Activated gamma-delta T cell (primary cell): Measurements from ENCODE around the gene EBLN1.

ENCODE experiments used
- DNase-seq: peaks from one replicate; lab custom pipeline; 2025; lab: John Stamatoyannopoulos, UW
- total RNA-seq, 2 donors: gene quantifications; one replicate each; lab custom pipeline; 2026; lab: John Stamatoyannopoulos, UW

EBLN1 gene
- 0 reads per million in 2 donors for total RNA-seq

DNA sequence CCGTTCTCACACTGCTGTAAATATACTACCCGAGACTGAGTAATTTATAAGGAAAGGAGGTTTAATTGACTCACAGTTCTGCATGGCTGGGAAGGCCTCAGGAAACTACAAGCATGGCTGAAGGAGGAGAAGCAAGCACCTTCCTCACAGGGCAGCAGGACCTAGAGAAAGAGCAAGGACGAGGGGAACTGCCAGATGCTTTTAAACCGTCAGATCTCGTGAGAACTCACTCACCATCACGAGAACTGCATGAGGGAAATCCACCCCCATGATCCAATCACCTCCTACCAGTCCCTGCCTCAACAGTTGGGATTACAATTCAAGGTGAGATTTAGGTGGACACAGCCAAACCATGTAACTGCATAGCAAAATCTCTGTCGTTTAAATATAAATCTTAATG lies at the start of gene EBLN1:
Gene EBLN1, minus strand, starts transcription at position 174 of the 400 bp plus-strand sequence. CDS start 8,032 bp downstream, outside the sequence.
- DNase-seq: no peak

DNA sequence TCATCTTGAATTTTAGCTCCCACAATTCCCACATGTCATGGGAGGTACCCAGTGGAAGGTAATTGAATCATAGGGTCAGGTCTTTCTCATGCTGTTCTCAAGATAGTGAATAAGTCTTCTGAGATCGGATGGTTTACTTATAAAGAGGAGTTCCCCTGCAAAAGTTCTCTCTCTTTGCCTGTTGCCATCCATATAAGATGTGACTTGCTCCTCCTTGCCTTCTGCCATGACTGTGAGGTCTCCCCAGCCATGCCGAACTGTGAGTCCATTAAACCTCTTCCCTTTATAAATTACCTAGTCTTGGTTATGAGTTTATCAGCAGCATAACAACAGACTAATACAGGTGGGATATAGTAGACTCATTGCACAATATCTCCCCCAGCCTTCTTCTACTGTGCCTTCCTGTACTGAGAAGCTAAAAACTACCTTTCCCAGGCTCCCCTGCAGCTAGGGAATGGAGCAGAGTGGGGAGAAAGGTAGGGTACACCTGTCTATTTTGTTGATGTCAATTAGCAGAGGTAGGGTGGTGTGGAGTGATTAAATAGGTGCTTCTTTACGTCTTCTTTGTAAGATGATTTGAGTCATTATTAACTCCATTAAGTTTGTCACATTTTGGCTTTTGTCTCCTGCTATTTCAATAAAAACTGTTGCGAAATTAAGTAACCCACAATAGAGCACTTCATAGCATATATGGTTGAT lies 48.2 kb upstream of the EBLN1 start:
- no peak for DNase-seq

DNA sequence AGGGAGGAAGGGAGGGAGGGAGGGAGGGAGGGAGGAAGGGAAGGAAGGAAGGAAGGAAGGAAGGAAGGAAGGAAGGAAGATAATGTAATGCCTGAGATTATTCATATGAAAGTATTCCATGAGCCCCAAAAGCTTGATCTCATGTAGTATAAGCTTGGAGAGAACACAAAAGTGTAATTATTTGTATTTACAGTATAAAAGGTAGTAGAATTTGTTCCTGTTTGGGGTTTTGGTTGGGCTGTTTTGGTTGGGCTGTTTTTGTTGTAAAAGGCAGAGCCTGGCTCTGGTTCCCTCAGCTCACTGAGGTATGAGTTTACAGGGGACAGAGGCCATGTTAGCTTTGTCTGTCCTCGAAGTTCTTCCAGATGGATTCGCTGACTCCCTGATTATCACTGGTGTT lies 45.3 kb upstream of the EBLN1 start:
- no peak for DNase-seq

DNA sequence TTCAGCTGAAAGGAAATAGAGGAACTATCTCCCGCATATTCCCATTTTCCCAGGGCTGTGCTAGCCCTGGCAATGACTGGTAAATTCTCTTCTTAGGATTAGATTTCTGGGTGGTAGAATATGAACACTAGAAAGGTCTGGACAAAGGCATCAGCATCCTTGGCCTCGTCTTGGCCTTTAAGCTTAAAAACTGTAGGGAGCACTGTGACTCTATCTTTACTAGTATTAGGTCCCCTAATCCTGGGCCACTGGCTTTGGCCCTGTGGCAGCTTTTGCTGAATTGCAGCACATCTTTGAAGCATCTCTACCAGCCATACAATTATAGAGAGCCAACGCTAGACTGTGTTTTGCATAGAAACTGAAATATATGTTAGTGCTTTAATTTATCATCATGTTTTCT lies 41.5 kb upstream of the EBLN1 start:
- DNase-seq: no peak

DNA sequence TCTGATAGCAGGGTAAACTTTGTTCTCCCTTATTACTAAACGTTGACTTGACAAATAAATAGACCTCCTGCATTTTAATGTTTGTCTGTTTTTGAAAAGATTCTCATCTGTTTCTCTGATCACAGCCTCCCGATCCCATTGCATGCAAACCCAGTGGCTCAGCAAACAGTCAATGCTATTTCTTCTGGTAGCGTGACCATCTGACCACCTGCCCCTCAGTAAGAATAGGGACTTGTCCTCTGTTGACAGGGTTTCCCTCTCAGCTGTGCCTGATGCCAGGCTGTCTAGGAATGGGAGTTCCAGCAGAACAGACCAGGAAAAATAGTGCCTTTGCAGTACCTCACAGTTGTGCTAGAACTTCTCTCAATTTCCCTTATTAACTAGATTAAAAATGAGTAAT lies 40.7 kb upstream of the EBLN1 start:
- no peak for DNase-seq

DNA sequence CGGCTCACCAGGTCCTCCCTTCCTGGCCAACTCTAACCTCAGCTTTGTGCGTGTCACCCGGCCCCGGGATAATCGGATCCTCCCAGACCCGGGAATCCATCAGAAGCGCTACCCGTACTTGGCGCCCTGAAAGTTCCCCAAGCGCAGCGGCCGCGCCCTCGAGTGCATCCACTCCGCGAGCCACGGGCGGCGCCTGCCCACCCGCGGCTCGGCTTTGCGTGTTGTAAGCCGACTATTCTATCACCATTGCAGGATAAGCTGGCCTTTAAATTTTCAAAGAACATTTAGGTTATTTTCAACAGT lies 35.7 kb upstream of the EBLN1 start:
- peak; percentile 8 for DNase-seq

DNA sequence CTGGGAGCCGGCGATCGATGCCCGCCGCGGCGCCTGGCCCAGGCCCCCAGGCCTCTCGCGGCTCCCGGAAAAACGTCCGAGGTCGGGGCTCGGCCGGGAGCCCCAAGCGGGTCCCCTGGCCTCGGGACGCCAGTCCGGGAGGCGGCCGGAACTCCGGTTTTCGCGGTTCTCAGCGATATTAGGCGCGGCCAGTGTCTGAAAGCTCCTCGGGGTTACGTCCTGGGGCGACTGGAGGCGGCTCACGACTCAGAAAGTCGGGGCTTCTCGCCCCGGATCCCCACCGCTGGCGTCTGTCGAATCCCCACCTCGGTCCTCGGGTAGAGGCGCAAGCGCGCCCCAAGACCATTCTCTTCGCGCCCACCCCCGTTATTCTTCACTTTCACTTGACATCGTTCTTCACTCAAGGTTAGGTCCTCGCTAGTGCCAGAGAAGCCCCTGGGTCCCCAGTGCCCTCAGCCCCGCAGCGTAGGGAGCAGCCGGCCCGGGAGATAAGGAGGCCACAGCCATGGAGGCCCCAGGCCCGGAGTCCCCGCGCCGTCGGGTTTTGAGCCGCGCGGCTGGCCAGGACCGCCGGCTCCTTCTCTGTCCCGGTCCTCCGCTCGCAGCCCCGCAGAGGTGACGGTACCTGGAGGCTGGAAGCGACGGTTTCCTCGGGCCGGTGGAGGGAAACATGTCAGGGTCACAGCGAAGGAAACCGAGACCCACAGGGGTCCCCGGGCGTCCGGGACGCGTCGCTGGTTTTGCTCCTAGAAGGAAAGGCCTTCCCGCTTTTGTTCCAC lies 35.2 kb upstream of the EBLN1 start:
- peak; percentile 12 for DNase-seq

DNA sequence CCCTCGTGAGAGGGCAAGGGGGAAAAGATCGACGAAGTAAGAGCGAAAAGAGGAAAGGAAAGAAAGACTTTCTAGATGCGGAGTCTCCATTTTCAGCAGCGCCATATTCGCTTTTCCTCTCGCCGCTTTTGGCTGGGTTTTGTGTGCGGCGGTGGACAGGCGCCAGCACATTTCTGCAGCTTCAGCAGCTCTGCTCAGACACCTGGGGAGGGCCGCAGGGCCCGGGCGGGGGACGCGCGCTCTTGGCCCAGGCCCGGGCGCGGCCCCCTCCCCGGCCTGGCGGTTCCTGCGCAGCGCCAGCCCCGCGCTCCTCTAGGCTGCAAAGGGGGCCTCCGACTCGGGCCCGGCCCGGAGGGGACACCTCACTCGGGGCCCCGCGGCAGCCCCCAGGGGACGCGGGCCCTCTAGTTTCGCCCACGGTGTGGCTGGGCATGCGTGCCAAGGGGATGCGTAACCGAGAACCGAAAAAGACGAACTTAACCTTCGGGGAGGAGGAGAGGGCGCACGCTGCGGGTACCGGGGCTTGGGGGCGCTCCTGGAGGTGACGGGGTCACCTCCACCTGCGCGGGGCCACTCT lies 34.5 kb upstream of the EBLN1 start:
- peak; percentile 14 for DNase-seq

DNA sequence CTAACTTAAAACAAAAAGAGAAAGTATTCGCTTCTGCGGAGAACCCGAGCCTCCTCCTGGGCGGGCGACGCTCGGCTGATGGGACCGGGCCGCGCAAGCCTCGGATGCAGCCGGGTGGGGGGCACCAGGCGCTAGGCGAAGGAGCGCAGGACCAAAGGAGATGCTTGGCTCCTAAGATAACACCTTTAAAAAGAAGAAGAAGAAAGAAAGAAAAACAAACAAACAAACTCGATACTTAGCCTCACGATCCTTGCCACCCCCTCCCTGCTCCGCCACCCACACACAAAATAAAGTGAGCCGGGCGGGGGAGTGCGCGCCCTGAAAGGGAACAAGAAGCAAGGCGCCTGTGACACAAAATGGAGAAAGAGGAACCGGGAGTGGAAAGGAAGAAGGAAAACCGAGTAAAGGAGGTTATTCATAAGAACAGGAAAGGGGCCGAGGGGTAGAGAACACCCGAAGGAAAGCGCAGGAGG lies 34.0 kb upstream of the EBLN1 start:
- peak; percentile 24 for DNase-seq

DNA sequence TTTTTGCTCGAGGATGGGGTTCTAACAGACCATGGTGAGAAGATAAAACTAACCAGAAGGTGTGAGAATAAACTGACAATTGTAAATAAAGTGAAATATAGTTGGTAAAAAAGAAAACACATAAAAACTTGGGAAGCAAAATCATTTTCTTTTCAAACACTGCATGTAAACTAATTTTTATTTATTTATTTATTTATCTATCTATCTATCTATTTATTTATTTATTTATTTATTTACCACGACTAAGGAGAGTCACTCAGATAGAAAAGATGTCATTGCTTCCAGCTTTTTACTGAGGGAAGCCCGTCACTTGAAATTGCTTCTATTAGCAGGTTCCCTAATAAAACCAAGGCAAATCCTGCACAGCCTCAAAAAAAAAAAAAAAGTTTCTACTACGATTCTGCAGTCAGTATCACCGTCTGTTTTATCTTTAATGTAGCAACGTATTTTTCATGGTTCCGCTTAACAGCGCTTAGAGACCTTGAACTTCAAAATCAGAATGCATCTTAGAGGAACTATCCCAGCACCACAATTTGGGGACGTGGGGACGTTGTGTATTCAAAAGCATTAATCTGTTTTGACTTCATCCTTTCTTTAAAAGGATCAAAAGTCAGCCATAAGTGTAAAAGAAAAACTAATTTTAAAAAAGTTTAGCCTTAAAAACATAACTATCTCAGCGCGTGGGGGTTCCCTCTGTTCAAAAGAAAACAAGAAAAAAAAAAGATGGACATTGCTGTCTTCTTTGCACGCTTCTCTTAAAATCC lies 33.3 kb upstream of the EBLN1 start:
- no peak for DNase-seq

DNA sequence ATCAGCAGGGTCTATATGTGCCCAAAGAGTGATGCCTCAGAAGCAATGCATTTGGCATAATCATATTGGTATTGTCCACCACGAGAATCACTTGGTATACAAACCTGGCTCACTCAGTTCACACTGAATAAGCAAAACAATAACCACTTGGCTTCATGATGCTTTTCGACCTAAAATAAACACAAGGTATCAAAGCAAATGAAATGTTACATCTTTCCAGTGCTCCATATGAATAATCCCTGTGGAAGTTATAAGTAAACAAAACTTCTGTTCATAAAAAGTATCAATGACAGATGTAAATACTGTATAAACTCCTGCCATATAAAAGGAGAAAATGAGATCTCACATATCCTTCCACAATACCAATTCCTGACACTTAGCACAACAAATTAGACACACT lies 29.8 kb upstream of the EBLN1 start:
- DNase-seq: no peak

DNA sequence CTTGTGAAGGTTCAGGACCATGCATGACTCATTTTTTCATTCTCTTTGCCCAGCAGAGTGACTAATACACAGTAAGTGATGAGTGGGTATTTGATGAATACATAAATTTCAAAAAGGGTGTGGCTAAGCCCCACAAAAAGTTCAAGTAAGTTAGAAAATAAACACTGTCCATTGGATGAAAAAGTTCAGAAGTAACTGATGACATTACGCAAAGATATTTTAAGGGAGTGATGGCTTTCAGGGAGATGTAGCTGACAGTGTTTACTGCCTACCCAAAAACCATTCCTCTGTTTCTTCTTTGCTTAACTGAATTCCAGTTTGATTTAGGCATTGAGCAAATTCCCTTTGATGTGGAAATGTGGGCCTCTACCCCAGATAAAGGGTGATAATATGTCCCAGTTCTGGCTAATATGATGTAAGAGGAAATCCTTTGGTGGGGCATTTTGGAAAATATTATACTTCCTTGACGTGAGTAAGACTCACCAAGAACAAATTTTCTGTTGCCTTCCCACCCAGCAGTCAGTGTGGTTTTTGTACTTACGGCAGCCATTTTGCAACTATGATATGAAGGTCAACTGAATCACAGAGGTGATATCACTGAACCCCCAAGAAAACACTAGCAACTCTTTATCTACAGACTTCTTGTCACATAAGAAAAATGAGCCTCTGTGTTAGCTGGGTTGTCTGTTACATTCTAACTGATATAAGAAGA lies 29.0 kb upstream of the EBLN1 start:
- DNase-seq: no peak

DNA sequence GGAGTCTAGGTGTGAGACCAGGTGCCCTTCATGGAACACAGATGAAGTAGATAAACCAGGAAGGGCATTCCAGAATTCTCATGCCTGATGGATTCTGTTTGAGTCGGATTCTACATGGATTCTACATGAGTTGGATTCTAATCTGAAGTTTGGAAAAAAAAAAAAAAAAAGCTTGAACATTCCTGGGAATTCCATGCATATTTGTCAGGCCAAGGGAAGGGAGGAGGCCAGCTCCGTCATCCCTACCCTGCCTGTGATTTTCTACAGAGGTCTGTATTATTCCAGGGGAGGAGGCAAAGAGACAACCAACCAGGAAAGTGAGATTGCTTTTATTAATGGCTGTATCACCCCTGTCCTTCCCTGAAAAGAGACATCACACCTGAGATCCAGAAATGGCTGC lies 27.8 kb upstream of the EBLN1 start:
- DNase-seq: no peak

DNA sequence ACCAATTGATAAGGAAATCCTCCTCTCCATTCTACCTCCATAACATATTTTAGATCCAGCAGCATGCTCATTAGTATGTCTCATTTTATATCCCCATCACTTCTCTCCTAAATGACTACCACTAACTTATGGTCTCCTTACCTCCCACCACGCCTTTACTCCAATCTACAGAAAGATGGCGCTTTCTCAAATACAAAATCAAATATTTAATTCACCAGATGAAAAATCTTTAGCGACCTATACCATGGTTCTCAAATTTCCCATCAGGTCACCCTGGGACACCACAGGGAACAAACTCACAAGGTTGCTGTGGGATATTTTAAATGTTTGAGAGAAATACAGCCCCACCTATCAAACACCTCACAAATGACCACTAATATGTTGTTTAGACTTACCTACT lies 27.0 kb upstream of the EBLN1 start:
- no peak for DNase-seq

DNA sequence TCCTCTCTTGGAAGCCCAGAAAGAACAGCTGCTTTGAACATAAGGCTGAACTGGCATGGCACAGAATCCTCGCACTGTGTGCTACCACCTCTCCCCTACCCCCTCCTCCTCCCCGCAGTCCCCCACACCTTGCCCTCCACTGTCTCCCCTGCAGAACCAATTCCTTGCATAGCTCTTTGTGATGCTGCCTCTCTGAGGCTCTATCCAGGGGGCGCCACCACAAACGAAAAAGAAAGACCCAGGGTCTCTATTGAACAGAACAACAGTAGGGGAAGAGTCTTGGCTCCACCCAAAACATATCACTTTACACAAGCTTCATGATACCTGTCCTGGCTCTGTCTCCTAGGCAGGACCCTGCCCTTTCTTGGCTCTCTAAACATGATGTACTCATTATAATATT lies 26.2 kb upstream of the EBLN1 start:
- no peak for DNase-seq

DNA sequence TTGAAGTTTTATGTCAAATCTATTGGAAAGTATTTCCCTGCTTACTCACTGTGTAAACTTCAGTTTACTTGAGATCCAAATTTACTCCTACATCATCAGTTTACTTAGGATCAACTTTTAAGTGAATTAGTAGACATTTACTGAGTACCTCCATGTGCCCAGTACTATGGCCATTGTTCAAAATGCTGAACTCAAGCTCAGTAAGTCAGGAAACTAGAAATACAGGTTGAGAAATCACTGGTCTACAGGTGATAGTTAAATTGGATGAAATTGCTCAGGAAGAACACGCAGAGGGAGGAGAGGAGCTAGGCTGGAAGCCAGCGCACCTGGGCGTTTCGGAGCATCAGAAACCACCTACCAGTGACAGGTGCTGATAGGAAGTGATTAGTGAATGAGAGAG lies 25.5 kb upstream of the EBLN1 start:
- DNase-seq: no peak

DNA sequence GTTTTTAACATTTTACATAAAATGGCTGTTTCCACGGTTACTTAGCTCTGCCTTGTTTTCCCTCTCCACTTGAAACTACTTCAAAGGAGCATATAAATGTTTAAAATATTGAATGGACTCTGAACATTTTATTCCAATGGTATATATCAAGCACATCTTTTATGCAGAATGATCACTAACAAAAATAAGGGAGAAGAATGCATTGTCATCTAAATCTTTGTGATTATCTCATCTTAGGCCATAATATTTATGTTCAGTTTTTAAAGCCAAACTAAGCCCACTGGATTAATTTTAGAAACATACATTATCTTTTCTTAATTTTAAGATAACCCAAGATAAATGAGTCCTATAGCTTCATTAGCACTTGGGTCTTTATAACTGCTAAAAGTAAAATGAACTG lies 13.4 kb upstream of the EBLN1 start:
- no peak for DNase-seq

DNA sequence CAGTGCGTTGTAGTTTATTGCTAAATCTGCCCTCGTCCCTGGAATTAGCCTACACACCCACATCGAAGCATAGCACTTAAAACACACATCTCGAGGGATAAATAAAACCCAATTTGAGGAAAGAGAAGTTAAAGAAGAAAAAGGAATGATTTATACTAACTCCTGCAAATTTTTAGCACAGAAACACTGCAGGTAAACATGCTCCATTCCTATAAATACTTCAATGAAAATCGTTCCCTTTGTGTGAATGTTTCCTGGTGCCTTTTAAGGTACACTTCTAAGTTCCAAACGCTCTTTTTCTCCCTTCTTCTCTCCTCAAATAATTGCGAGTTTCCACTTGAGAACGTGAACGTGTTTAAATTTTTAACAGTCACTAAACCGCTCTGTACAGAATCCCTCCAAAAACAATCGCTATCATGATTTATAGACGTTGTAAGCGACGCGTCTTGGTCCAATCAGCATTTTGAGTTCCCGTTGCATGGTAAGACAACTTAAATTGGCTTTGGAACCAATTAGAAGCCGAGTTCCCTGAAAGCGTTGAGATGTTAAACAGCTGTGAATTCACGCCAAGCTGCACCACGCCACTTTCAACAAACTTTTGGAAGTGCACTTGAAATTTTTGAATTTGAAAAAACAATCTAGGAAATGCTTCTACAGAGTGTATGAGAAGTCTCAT lies 12.5 kb upstream of the EBLN1 start:
- DNase-seq: no peak

DNA sequence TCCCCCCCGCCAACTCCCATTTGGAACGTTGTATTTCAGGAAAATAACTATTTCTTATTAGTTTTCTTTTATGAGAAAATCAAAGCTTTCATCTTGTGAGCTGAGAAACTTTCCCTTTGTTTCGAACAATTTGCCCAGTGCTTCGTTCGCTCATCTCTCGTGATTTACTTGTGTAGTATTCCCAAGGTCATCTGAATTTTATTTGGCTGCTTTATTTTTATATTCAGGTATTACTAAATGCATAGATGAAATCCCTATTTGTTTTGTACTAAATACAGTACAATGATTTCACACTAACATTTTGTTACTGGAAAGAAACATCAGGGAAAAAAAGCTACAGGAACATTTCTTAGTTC lies 12.0 kb upstream of the EBLN1 start:
- no peak for DNase-seq

DNA sequence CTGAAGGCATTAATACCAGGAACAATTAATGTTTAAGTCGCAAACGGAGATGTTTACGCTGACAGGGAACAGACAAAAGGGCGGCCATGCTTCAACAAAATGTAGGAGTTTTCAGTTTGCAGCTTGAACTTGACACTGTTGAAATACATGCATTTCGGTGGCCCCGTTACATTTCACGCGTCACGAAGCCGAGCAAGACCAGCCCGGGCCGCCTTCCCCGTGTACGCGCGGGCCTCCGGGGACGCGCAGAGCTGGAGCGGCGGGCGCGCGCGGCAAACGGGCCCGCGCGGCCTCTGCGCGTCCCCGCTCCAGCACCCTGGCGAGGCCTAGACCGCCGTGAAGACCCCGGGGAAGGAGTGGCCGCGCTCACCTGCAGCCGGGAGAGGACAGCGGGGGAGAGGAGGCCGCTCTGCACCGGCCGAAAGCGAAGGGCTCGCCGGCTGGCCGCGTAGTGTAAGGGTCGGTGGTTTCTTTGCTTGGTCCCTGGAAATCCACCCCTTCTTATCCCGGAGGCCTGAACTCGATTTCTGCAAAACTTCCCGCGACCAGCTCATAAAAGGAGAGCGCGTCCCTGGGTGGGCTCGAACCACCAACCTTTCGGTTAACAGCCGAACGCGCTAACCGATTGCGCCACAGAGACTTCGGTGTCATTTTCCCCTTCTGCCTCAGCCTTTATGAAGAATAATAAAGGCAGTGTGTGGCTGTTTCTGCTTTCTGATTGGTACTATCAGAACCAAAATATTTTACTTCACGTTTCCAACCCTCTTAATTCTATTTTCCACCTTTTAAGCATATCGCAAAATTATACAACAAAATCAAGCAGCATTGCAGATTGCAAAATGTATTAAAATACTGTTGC lies 11.4 kb upstream of the EBLN1 start:
- DNase-seq: peak; percentile 53
